A549 (cell line): ENCODE results near the gene IFITM1. TPM values are rescaled to one million over a fixed set of nuclear protein-coding genes. Genes with fewer than 3 reads are reported as not detected.

ENCODE experiments used
- ATAC-seq, 2 experiments: fragments of 200-7000 bp in 1 of 2; fragments of >200 bp in 1 of 2; cut with Nextera tagmentation in 1 of 2; cut with Tn5 transposase in 1 of 2; 3 replicates each; pipeline versions ENCODE4 v1.8.0 to v1.9.1; 2018 to 2020; ENCODE audit warnings: mild to moderate bottlenecking in 1 of 2, moderate library complexity in 1 of 2
- CTCF ChIA-PET: fragments of 300-600 bp; sonication (Branson Sonifier 250); formaldehyde crosslinking; extraction: SDS; loops from one replicate; lab custom pipeline; 2021; ENCODE audit warnings: antibody characterized with exemption, inconsistent platforms; lab: Yijun Ruan, JAX
- POLR2A ChIA-PET: fragments of 350-600 bp; formaldehyde crosslinking; extraction: SDS; loops from one replicate; lab custom pipeline; 2021; ENCODE audit warnings: antibody characterized with exemption, inconsistent platforms; lab: Yijun Ruan, JAX
- DNase-seq, 2 experiments: peaks; one replicate each; pipeline versions ENCODE4 v3.0.0 to v3.0.0-alpha.2; 2011 to 2016; ENCODE audit warnings: low read depth in 1 of 2, low spot score in 1 of 2
- FAIRE-seq: peaks from 2 replicates; lab custom pipeline; 2011; peaks lifted over from hg19 to GRCh38; lab: Jason Lieb, UNC
- H3K27ac ChIP-seq, 2 experiments: fragments of >200 bp; sonication (Bioruptor Twin); formaldehyde crosslinking; 3 replicates each; pipeline ENCODE4 v1.5.1; 2016 to 2017
- H3K4me1 ChIP-seq: fragments of >200 bp; sonication (Bioruptor Twin); formaldehyde crosslinking; 3 replicates; pipeline ENCODE4 v1.6.1; 2016
- H3K4me2 ChIP-seq: fragments of >200 bp; sonication (Bioruptor Twin); formaldehyde crosslinking; 3 replicates; pipeline ENCODE4 v1.6.1; 2016
- H3K4me3 ChIP-seq: fragments of >200 bp; sonication (Bioruptor Twin); formaldehyde crosslinking; 3 replicates; pipeline ENCODE4 v1.5.1; 2016
- H3K9me3 ChIP-seq: fragments of >200 bp; sonication (Bioruptor Twin); formaldehyde crosslinking; 3 replicates; pipeline ENCODE4 v1.6.1; 2016
- CBX2 ChIP-seq: fragments of 200-600 bp; sonication (generic); IDR thresholded peaks from 2 replicates; pipeline ENCODE4 v1.6.1; 2016; ENCODE audit warnings: low read depth, mild to moderate bottlenecking, borderline replicate concordance
- CBX8 ChIP-seq: fragments of 200-600 bp; sonication (generic); IDR thresholded peaks from 2 replicates; pipeline ENCODE4 v1.6.1; 2016
- CHD4 ChIP-seq: fragments of 200-600 bp; sonication (generic); IDR thresholded peaks from 2 replicates; pipeline ENCODE4 v1.6.1; 2016; ENCODE audit warnings: antibody characterized with exemption, mild to moderate bottlenecking, borderline replicate concordance
- EHF ChIP-seq: fragments of 250-450 bp; sonication (Bioruptor Pico); IDR thresholded peaks from 2 replicates; pipeline ENCODE4 v1.5.0; 2020; ENCODE audit warnings: mild to moderate bottlenecking
- FOSB ChIP-seq: fragments of 250-450 bp; sonication (Bioruptor Pico); IDR thresholded peaks from 2 replicates; pipeline ENCODE4 v1.5.0; 2020; ENCODE audit warnings: mild to moderate bottlenecking, moderate library complexity
- HEYL ChIP-seq: fragments of 250-450 bp; sonication (Bioruptor Pico); IDR thresholded peaks from 2 replicates; pipeline ENCODE4 v1.8.0; 2021; ENCODE audit warnings: mild to moderate bottlenecking, moderate library complexity
- HOXB13 ChIP-seq: fragments of 250-450 bp; sonication (Bioruptor Pico); IDR thresholded peaks from 2 replicates; pipeline ENCODE4 v1.5.0; 2020; ENCODE audit warnings: low read depth, mild to moderate bottlenecking, moderate library complexity
- HOXB5 ChIP-seq: fragments of 250-450 bp; sonication (Bioruptor Pico); IDR thresholded peaks from 2 replicates; pipeline ENCODE4 v1.5.0; 2020; ENCODE audit warnings: mild to moderate bottlenecking, moderate library complexity
- JUN ChIP-seq, 2 experiments: fragments of >200 bp; sonication (Bioruptor Twin); formaldehyde crosslinking; IDR thresholded peaks; 2 replicates in 1 of 2; 3 replicates in 1 of 2; pipeline ENCODE4 v1.6.1; 2016 to 2017
- JUNB ChIP-seq: fragments of >200 bp; sonication (Bioruptor Twin); formaldehyde crosslinking; IDR thresholded peaks from 2 replicates; pipeline ENCODE4 v1.6.1; 2016
- KDM5A ChIP-seq: fragments of 200-600 bp; sonication (generic); IDR thresholded peaks from 2 replicates; pipeline ENCODE4 v1.6.1; 2016; ENCODE audit warnings: antibody characterized with exemption, mild to moderate bottlenecking
- MYC ChIP-seq: IDR thresholded peaks from 2 replicates; pipeline ENCODE4 v1.6.1; 2012; ENCODE audit warnings: mild to moderate bottlenecking, inconsistent platforms, low read length, improper control_type of control experiment, borderline replicate concordance
- POLR2AphosphoS2 ChIP-seq: conservative IDR thresholded peaks from 2 replicates; pipeline ENCODE4 v1.6.1; 2012; ENCODE audit warnings: low read length, improper control_type of control experiment, inconsistent platforms
- RARB ChIP-seq: fragments of 250-450 bp; sonication (Bioruptor Pico); IDR thresholded peaks from 2 replicates; pipeline ENCODE4 v1.8.0; 2021; ENCODE audit warnings: mild to moderate bottlenecking, moderate library complexity
- SMC3 ChIP-seq: fragments of >200 bp; sonication (Bioruptor Twin); formaldehyde crosslinking; IDR thresholded peaks from 3 replicates; pipeline ENCODE4 v1.6.1; 2018; ENCODE audit warnings: inconsistent platforms
- SREBF2 ChIP-seq: fragments of 450-650 bp; IDR thresholded peaks from 2 replicates; pipeline ENCODE4 v1.6.1; 2014; ENCODE audit warnings: mild to moderate bottlenecking, moderate library complexity
- ZSCAN20 ChIP-seq: fragments of 250-450 bp; sonication (Bioruptor Pico); IDR thresholded peaks from 2 replicates; pipeline ENCODE4 v1.8.0; 2022; ENCODE audit warnings: mild to moderate bottlenecking, moderate library complexity
- WGBS: methylation state at CpG from one replicate; pipeline ENCODE4 v1.1.6; 2017; ENCODE audit errors: missing lambda C conversion rate; 5-methylcytosine and 5-hydroxymethylcytosine counted together
- polyA plus RNA-seq, 4 experiments: library from polyadenylated mRNA; depleted of rRNA in 3 of 4; stranded (reverse); fragments of >200 nt; fragmentation: RNase III in 1 of 4; extraction: RNeasy Plus Mini Kit Qiagen cat#74134 plus additional on column Dnase treatment in 1 of 4; gene quantifications; 2 replicates in 3 of 4; 3 replicates in 1 of 4; pipeline ENCODE4 v1.2.3, GENCODE V29; 2011 to 2017
- TF ChIP-seq, protein P1 (sequence below): fragments of >200 bp; sonication (Bioruptor Twin); formaldehyde crosslinking; IDR thresholded peaks from 3 replicates; pipeline ENCODE4 v1.6.1; 2016
- TF ChIP-seq, protein P2 (sequence below): fragments of >200 bp; sonication (Bioruptor Twin); formaldehyde crosslinking; IDR thresholded peaks from 2 replicates; pipeline ENCODE4 v1.6.1; 2016
- TF ChIP-seq, protein P3 (sequence below): IDR thresholded peaks from 2 replicates; pipeline ENCODE4 v1.6.1; 2012
- TF ChIP-seq, protein P4 (sequence below): fragments of 450-650 bp; IDR thresholded peaks from 2 replicates; pipeline ENCODE4 v1.6.1; 2014; ENCODE audit warnings: antibody characterized with exemption
- TF ChIP-seq, protein P5 (sequence below): fragments of 150-350 bp; IDR thresholded peaks from 2 replicates; pipeline ENCODE4 v1.6.1; 2014; ENCODE audit warnings: low read depth, mild to moderate bottlenecking, low read length

Gene IFITM1
- polyA plus RNA-seq, 2 of the 4 experiments (the other 2 are of a cell fraction): 0.14 to 1.7 TPM

DNA sequence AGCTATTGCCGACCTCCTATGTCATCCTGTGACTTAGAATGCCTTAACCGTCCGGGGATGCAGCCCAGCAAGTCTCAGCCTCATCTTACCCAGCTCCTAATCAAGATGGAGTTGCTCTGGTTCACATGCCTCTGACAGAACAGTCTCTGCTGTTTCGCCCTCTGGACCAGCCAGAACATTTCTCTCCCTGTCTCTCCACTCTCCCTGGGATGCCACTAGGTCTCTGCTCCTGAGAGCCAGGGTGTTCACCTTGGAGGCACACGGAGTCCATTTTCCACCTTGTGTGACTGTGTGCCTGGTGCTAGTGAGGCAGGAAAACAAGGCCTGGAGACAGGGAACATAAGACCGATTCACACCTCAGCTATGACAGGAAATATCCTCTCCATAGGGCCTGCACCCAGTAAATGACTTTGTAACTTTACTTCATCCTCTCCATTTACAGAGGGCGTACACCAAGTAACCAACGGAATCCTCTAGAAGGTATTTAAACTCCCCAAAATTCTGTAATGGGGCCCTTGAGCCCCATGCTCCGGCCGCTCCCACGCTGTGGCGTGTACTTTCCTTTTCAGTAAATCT is 38.7 kb downstream of the IFITM1 start:
- peaks cover 21% of the 10 kb centered on the region for H3K4me1 ChIP-seq
- FAIRE-seq: no peak
- DNase-seq: no peak
- CTCF ChIA-PET: interaction anchor here (1.3 to 2.4 kb wide), 3 partner anchors 9 to 47 kb away, joined by 4 to 12 read pairs (median 5); no protein-coding TSS in a partner anchor
- 94% methylated on average over 12 of the region's 12 CpGs for WGBS
- H3K4me3 ChIP-seq: no peak overlapping the region
- H3K4me2 ChIP-seq: no peak overlapping the region
- ATAC-seq: no peak
- peak overlapping the region in 1 of 2 experiments; percentile 79; a peak in 4 of 6 replicates for H3K27ac ChIP-seq
- POLR2A ChIA-PET: no interaction called here
- TF ChIP-seq HOXB13 (peak; percentile 63; the same call in 1 of the 2 replicates), HOXB5 (CRISPR knock-in tag) (peak; percentile 65; the same call in 1 of the 2 replicates), EHF (CRISPR knock-in tag) (peak; percentile 92), CHD4 (no peak), ZSCAN20 (CRISPR knock-in tag) (peak; percentile 77; the same call in 1 of the 2 replicates), HEYL (0 out of 2 replicates have a peak, but pooled peaks have one; percentile 53), FOSB (CRISPR knock-in tag) (no peak)
- TF ChIP-seq, protein P1, sequence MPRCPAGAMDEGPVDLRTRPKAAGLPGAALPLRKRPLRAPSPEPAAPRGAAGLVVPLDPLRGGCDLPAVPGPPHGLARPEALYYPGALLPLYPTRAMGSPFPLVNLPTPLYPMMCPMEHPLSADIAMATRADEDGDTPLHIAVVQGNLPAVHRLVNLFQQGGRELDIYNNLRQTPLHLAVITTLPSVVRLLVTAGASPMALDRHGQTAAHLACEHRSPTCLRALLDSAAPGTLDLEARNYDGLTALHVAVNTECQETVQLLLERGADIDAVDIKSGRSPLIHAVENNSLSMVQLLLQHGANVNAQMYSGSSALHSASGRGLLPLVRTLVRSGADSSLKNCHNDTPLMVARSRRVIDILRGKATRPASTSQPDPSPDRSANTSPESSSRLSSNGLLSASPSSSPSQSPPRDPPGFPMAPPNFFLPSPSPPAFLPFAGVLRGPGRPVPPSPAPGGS: no peak
- TF ChIP-seq, protein P2, sequence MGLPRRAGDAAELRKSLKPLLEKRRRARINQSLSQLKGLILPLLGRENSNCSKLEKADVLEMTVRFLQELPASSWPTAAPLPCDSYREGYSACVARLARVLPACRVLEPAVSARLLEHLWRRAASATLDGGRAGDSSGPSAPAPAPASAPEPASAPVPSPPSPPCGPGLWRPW: no peak
- TF ChIP-seq, all 56 proteins: peak for 5
- no peaks in the 10 kb centered on the region for H3K9me3 ChIP-seq

DNA sequence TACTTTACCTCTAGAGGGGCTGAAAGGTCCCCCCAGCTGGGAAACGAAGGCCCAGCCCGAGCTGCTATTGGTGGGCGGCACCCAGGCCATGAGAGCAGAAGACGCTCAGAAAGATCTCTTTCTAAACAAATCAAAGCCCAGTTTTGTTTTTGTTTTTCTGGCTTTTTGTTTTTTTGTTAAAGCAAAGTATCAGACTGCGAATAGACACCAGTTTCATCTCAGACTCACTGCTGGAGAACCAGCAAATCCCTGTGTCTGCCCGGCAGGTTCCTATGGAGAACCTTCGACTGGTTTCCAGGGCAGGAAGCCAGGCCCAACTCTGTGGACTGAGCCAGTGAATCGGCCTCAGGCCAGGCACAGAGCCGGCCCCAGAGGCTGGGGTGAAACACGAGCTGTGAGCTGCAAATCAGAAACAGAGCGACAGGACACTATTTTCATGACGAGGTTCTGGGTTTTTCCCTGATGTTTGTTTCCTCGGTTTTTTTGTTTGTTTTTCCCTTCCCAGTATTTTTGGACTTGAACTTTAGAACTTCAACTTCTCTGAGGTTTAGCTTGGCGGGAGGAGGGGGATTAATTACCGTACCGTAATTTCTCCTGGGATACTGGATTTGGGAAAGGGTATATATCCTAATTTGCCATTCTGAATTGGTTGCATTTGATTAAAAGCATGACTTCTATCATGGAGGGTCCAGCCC is 39.5 kb downstream of the IFITM1 start:
- WGBS: 52% methylated on average over 16 of the region's 16 CpGs
- Histone ChIP-seq H3K4me1 (peaks cover 21% of the 10 kb centered on the region), H3K4me2 (peak overlapping the region; percentile 13; the same call in 1 of the 3 replicates), H3K27ac (peak overlapping the region; percentile 33 to 79), H3K4me3 (no peak overlapping the region), H3K9me3 (no peaks in the 10 kb centered on the region)
- DNase-seq: peak in 1 of 2 experiments; percentile 42
- CTCF ChIA-PET: interaction anchor here (1.3 to 2.4 kb wide), 4 partner anchors 10 to 48 kb away, joined by 4 to 12 read pairs (median 6); no protein-coding TSS in a partner anchor
- TF ChIP-seq JUNB (no peak), POLR2AphosphoS2 (no peak), RARB (CRISPR knock-in tag) (no peak), SMC3 (no peak), SREBF2 (no peak), JUN (IDR thresholded peaks at IDR 0.05) (no peak), MYC (no peak), KDM5A (no peak), HOXB13 (no peak), CBX2 (no peak), CBX8 (no peak)
- TF ChIP-seq, protein P3, sequence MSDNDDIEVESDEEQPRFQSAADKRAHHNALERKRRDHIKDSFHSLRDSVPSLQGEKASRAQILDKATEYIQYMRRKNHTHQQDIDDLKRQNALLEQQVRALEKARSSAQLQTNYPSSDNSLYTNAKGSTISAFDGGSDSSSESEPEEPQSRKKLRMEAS: no peak
- TF ChIP-seq, protein P2: no peak
- TF ChIP-seq, protein P4, sequence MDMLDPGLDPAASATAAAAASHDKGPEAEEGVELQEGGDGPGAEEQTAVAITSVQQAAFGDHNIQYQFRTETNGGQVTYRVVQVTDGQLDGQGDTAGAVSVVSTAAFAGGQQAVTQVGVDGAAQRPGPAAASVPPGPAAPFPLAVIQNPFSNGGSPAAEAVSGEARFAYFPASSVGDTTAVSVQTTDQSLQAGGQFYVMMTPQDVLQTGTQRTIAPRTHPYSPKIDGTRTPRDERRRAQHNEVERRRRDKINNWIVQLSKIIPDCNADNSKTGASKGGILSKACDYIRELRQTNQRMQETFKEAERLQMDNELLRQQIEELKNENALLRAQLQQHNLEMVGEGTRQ: no peak
- TF ChIP-seq, protein P5, sequence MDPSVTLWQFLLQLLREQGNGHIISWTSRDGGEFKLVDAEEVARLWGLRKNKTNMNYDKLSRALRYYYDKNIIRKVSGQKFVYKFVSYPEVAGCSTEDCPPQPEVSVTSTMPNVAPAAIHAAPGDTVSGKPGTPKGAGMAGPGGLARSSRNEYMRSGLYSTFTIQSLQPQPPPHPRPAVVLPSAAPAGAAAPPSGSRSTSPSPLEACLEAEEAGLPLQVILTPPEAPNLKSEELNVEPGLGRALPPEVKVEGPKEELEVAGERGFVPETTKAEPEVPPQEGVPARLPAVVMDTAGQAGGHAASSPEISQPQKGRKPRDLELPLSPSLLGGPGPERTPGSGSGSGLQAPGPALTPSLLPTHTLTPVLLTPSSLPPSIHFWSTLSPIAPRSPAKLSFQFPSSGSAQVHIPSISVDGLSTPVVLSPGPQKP: no peak
- FAIRE-seq: no peak
- ATAC-seq: peak in 1 of 2 experiments; percentile 27; a peak in 1 of 6 replicates
- POLR2A ChIA-PET: no interaction called here
